ENCODE data around the gene SNX11.

Gene SNX11

DNA sequence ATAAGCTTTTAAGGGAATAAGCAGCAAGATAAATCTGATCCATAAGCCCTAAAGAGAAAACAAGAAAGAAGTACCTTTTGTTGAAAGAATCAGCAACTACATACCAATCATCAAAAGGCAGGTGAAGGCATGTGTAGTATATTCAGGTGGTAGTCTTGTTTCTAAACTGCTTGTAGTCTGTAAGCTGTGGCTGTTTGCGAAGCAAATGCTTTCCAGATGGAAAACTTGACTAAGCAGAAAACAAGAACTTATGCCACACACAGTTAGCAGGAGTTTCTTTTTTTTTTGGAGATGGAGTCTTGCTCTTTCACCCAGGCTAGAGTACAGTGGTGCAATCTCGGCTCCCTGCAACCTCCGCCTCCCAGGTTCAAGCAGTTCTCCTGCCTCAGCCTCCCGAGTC is 12.0 kb upstream of the SNX11 start:
- no peak for DNase-seq (ENCODE audit: low read depth in 1 of 2, low spot score in 1 of 2)

DNA sequence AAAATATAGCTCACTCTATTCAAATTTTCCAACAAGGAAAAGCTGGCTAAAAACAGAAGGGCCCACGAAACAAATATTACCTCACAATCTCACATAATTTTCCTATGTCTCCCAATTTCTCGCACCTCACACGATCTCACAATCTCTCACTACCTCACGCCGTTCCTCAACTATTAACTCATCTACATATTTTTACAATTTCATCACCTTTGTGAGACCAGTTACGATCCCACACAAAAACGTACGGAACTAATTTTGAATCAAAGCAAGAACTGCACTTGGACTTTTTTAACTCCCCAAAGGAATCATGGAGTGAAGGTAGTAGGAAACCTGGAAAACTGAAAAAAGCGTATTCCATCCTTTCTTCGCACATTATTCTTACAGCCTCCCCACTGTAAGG is 7.4 kb upstream of the SNX11 start:
- no peak for DNase-seq (ENCODE audit: low read depth in 1 of 2, low spot score in 1 of 2)

DNA sequence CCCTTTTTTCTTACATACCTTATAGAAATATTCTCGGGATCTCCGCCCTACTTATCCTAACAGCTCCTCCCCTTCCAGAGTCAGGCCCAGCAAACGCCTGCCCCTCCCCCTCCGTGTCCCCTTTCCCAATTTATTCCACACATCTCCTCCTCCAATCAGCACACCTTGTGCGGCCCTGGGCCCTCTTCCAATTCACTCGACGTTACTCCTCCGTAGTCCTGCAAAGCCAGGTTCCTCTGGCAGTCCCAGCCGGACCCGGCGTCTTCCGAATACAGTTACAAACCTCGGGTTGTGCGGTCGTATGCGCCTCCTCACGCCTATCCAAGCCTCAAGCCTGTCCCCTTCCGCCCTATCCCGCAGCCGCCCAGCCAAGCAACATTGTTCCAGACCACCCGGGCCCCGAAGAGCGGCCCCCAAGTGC is 7.0 kb upstream of the SNX11 start:
- no peak for DNase-seq (ENCODE audit: low read depth in 1 of 2, low spot score in 1 of 2)

DNA sequence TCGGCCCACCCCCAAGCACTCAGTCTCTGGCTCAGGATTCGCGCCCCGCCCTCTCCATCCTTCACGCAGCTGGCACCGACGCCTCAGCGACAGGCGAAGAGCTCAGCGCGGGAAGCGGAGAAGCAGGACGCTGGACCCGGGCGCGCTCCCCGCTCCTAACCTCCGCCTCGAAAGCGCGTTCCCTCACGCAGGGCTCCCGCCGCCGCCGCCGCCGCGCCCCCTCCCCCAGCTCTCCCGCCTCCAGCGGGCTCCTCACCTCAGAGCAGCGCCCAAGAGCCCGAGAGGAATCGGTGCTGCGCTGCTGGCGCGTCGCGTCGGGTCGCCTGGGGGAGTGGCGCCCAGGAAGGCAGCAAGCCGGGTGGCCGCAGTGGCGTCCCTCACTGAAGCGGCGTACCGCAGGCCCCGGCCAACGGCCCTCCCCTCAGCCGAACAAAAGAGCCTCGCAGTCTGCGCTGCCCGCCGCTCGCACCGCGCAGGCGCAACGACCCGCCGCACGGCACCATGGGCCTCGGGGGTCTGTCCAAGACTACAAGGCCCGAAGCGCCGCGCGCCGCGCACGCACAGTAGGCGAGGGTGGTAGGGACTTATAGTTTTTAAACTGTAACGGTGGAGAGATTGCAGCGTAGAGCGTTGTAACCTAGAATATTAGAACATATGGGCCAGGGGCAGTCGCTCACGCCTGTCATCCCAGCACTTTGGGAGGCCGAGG is 6.4 kb upstream of the SNX11 start, which contains the start of gene CBX1:
Gene CBX1, minus strand, starts transcription at position 467 of the 709 bp plus-strand sequence. CDS start 24,474 bp downstream, outside the sequence.
- peak; percentile 86 to 88 for DNase-seq (ENCODE audit: low read depth in 1 of 2, low spot score in 1 of 2)

DNA sequence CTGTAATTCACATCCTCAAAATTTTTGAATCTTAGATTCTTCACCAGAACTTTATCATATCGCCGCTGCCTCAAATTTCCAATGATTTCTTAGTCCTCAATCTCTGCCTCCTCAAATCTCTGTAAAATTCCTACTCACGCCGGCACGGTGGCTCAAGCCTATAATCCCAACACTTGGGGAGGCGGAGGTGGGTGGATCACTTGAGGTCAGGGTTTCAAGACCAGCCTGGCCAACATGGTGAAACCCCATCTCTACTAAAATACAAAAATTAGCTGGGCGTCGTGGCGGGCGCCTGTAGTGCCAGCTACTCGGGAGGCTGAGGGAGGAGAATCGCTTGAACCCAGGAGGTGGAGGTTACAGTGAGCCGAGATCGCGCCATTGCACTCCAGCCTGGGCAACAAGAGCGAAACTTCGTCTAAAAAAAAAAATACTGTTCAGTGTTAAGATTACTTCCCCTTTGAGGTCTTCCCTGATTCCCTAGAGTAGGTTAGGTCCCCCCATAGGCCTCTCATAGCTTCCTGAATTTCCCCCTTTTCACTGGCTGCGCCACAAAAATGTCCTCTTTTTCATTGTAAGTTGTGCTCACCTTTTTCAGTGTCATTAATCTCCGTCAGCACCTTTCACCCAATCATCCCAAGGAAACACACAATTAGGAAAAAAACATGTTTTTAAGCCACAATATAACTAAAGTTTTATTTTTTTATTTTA is 5.4 kb upstream of the SNX11 start:
- no peak for DNase-seq (ENCODE audit: low read depth in 1 of 2, low spot score in 1 of 2)

DNA sequence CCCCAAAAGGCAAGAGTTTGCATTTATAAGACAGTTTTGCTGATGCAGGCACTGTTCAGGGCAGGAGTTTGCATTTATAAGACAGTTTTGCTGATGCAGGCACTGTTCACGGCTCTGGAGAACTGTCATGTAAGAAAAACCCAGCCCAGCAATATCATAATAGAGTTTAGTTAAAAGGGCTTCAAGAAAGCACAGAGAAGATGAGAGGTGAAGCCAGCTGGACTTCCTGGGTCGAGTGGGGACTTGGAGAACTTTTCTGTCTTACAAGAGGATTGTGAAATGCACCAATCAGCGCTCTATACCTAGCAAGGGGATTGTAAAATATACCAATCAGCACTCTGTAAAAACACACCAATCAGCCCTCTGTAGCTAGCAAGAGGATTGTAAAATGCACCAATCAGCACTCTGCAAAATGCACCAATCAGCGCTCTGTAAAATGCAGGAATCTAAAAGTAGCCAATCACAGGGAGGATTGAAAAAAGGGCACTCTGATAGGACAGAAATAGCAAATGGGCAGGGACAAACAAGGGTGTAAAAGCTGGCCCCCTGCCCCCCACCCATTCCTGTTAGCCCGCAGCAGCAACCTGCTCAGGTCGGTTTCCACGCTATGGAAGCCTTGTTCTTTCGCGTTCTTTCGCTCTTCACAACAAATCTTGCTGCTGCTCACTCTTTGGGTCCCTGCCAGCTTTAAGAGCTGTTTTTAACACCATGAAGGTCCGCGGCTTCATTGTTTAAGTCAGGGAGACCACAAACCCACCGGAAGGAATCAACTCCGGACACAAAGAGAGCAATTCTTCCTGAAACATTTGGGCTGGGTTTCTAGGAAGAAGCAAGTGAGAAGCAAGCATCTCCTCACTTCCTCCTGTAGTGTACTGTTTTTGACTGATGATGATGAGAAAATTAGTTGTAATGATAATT is 4.5 kb upstream of the SNX11 start:
- DNase-seq (ENCODE audit: low read depth in 1 of 2, low spot score in 1 of 2) = no peak

DNA sequence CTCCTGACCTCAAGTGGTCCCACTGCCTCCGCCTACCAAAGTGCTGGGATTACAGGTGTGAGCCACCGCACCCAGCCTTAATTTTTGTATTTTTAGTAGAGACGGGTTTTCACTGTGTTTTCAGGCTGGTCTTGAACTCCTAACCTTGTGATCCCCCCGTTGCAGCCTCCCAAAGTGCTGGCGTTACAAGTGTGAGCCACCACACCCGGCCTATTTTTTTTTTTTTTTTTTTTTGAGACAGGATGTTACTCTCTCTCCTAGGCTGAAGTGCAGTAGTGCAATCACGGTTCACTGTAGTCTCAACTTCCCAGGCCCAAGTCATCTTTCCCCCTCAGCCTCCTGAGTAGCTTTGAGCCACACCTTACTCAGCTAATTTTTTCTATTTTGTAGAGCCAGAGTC is 3.1 kb upstream of the SNX11 start:
- DNase-seq (ENCODE audit: low read depth in 1 of 2, low spot score in 1 of 2) = no peak

DNA sequence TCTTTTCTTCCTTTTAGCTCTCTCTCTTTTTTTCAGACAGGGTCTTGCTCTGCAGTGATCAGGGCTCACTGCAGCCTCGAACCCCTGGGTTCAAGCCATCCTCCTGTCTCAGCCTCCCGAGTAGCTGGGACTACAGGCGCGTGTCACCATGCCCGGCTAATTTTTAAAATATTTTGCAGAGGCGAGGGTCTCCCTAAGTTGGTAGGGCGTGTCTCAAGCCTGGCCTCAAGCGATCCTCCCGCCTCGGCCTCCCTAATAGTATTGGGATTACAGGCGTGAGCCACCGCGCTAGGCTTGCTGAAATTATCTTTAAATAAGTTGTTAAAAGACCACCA is 797 bp upstream of the SNX11 start:
- DNase-seq (ENCODE audit: low read depth in 1 of 2, low spot score in 1 of 2) = no peak

DNA sequence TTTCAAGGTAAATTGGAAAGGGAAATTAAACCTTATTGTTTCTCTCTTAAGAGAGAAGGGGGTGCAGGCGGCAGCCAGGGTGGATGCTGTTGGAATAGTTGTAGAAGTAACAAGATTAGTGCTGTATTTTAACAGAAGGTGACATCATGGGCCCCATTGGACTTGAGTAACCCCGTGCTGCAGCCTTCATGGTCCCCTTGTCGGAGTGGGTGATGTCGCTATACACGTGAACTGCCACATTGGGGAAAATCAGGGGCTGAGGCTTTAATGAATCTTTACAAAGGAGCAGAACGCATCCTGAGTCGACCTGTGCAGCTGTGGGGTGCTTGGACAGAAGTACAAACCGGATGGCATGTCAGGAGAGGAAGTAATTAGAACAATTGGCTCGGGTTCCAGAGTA is 3.2 kb downstream of the SNX11 start:
- no peak for DNase-seq (ENCODE audit: low read depth in 1 of 2, low spot score in 1 of 2)

DNA sequence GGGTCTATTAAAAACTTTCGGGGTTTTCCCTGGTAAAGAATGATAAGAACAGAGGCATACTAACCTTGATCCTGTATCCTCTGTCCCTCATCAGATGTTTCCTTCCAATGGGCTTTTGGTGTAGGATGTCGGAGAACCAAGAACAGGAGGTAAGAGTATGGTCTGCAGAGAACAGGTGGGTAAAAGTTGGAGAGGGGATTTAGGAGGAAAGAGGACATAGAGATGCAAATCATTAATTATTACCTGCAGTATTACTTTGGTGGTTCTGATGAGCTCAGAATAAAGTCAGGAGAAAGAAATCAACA is 4.3 kb downstream of the SNX11 start:
- no peak for DNase-seq (ENCODE audit: low read depth in 1 of 2, low spot score in 1 of 2)

DNA sequence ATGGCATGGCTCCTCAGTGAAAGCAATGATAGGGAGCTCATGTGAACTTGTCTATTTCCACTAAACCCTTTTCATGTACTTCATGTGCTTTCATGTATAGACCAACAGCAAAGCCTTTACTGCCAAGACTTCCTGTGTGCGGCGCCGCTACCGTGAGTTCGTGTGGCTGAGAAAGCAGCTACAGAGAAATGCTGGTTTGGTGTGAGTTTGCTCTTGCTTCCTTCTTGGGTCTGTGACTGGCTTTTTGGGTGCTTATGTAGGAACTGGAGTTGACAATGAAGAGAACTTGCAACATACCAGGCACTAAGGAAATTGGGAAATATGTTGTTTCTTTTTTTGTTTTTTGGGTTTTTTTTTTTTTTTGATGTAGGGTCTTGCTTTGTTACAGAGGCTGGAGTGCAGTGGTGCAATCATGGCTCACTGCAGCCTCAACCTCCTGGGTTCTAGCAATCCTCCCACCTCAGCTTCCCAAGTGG is 5.7 kb downstream of the SNX11 start:
- DNase-seq (ENCODE audit: low read depth in 1 of 2, low spot score in 1 of 2) = peak; percentile 7 to 9

DNA sequence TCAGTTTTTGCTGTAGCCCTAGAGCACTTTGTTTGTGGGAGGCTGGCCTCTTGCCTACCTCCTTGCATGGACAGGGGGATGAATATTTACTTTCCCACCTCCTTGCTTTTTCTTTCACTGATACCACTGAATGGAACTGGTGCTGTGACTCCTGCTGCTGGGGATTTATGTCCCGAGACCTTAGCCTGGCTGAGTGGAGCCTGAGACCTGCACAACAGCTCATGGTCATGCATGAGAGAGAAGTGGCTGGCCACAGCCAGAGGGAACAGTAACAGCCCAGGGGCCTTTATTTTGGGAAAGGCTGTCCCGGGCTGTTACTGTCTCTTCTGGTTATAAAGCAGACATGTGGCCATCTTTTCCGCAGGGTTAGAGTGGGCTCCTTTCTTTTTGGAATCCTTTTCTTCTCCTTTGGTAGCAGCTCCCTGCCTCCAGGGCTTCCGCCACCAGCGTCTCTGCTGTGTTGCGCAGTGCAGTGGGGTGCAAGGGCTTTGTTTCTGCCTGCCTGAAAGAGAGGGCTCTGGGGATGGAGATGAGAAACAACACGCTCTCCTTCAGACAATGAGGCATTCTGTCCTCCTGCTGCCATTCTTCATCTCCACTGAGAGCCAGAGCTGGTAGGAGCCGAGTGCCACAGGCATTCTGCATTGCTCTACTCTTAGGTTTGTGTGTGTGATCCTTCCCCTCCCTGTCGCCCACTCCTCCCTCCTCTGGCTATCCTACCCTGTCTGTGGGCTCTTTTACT is 14.5 kb downstream of the SNX11 start:
- no peak for DNase-seq (ENCODE audit: low read depth in 1 of 2, low spot score in 1 of 2)

DNA sequence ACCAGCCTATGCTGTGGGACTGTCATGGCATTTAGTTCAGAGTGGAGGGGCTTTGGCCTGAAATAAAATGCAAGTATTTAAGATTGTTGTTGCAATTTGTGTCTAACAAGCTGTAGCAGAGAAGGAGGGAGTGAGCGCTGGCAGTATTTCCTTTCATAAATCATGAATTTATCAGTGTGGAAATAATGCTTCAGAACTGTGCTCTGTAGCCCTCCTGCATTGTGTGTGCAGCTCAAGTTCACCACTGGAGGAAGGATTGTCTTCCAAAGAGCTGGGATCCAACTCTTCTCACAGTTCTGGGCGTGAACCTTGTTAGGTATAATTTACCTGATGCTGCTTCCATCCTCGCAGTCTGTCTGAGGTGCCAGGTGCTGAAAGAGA is 15.1 kb downstream of the SNX11 start:
- DNase-seq (ENCODE audit: low read depth in 1 of 2, low spot score in 1 of 2) = no peak

DNA sequence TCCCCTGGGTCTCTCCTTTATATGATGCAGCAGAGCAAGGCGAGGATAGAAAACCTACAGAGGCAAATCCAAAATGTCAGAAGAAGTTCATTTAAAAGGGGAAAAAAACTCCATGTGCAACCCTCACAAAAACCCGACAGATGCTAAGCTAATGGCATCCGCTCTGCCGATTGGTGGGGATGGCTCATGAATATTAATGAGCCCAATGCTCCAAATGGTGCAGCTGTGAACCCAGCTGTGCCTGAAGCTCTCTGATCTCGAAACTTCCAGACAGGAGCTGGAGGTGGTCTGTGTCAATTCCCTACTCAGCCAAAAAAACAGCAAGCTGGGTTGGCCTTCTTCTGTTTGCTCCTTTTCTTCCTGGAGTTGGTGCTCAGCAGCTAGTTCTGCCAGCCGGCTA is 15.5 kb downstream of the SNX11 start:
- DNase-seq (ENCODE audit: low read depth in 1 of 2, low spot score in 1 of 2) = no peak

DNA sequence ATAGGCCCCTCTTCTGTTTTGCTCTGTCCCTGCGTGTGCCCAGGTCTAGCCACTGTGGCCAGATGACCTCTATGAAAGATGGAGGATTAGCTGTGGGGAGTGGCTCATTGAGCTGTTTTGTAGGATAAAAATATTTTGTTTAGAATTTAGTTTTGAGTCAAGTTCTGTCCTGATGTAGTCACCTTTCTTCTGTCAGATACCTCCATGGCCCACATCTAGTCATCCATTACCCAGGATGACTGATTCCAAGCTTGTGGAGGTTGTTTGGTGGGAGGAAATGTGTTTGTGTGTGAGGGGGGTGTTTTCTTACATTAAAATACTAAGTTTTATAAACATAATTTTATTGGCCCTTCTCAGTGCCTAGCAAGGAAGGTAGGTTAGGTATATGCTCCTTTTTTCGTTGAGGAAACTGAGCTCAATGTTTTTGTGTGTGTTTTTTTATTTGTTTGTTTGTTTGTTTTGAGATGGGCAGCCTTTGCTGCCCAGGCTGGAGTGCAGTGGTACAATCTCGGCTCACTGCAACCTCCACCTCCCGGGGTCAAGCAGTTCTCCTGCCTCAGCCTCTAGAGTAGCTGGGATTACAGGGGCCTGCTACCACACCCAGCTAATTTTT is 16.3 kb downstream of the SNX11 start:
- no peak for DNase-seq (ENCODE audit: low read depth in 1 of 2, low spot score in 1 of 2)

DNA sequence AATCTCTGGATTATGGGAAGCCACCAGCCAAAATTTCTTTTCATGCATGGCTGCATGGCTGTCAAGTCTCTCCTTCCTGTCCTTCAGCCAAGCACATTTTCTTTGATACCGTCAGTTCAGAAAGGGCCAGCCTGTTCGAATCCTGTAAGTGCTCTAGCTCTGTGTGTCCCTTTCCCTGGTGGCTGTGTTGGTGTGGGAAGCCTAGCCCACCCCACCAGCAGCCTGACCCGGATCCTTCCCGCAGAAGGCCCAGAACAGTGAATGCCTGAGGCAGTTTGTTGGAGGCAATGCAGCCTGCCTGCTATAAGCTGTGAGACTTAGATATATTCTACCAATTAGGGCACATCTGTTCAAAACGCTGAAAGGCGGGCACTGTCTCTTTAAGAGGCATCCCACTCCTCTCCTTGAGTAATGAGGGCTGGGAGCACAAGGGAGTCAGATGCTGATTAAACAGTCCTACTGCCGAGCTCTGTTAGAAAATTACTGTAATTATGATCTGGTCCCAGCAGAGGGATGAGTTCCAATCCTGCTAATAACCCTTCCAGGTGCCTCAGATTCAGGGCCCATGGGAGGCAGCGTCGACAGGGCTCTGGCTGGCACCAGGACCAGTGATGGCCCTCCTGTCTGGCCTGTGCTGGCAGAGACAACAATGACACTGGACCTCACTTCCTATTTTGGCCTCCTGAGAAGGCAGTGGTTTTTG is 18.4 kb downstream of the SNX11 start:
- DNase-seq (ENCODE audit: low read depth in 1 of 2, low spot score in 1 of 2) = no peak

DNA sequence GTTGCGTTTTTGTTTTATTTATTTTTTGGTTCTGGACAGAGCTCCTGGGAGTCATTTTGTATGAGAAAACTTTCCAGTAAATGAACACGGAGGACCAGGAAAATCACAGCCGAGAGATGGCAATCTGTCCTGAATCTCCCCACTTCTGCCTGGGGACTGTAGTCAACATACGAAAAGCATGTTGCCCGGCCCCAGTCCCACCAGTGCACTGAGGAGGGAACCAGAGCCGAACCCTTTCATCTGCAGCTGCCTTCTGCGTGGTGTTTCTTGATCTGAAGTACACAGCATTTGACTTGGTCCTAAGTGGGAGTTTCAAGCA is 18.9 kb downstream of the SNX11 start:
- no peak for DNase-seq (ENCODE audit: low read depth in 1 of 2, low spot score in 1 of 2)

DNA sequence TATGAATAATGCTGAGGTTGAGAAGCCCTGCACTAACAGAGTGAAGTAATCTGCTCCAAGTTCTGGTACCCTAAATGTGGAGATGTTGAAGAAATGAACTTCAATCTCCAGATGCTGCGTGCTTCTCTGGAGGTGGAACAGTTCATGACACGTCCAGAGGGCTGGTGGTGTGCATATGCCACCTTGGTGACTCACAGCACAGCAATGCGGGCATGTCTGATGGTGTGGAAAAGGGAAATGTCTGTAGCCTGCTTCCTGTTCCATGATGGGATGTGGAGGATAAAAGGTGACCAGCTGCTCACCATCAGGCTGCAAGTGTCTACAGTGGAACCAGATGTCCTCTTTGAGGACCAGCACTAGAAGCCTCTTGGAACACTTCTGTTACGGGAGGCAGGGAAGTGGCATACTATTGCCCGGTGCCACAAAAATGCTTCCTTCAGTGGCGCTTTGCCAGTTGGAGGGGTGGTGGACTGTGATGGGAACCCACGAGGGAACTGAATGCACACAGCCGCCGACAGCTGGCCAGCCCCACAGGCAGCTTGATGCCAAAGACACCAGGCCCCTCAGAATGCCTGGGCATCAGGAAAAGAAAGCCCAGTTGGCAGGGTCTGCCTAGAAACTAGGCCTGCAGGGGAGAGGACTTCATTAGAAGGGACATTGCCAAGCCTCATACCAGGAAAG is 19.9 kb downstream of the SNX11 start:
- DNase-seq (ENCODE audit: low read depth in 1 of 2, low spot score in 1 of 2) = no peak

DNA sequence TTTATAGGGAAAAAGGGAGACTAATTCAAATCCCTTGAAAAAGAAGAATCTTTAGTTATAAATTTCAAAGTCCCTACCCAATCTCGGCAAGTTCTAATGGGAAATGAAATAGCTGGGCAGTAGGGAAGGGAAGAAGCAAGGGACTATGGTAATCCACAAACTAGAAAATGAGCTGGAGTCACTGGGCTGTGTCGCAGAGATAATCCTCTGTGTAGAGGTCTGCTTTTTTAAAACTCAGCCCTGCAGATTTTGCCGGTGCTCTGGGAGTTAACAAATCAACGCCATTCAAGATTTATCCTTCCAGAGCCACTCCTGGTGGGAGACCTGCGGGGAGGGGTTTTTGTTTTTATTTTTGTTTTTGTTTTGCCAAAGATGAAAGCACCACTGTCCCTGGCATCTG is 20.8 kb downstream of the SNX11 start:
- no peak for DNase-seq (ENCODE audit: low read depth in 1 of 2, low spot score in 1 of 2)

DNA sequence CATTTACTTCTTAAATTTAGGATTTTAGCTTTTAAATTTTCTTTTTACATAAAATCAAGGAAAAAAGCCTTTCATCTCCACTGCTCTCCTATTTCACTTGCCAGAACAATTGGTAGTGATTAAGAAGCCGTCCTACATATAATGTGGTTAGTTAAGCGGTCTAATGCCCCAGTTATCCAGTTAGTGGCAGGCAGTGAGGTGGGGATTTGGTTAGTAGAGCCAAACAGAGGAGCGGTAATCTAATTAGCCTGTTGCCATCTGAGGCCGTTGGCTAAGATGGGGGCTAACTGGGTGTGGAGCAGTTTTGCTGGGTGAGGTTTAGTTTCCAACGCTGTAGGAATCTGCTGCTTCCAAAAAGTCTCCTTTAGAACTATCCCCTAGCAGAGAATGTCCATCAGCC is 22.4 kb downstream of the SNX11 start:
- no peak for DNase-seq (ENCODE audit: low read depth in 1 of 2, low spot score in 1 of 2)

Data from activated T-helper 1 cell treated with anti-CD3 and anti-CD28 coated beads, Interleukin-2, amount 50 U/mL, for 16 hours (primary cell).